NB4 (cell line): ENCODE results near the gene CD8B.

ENCODE experiments used
- DNase-seq: peaks from one replicate; pipeline ENCODE4 v3.0.0; 2010; ENCODE audit warnings: low read depth
- H3K4me3 ChIP-seq: one replicate; pipeline ENCODE4 v1.5.1; 2011; ENCODE audit warnings: mild to moderate bottlenecking, low read depth, low read length, moderate library complexity
- MAX ChIP-seq: IDR thresholded peaks from 2 replicates; pipeline ENCODE4 v1.6.1; 2011; ENCODE audit warnings: low read depth, low read length
- MYC ChIP-seq: IDR thresholded peaks from 2 replicates; pipeline ENCODE4 v1.6.1; 2011; ENCODE audit warnings: low read depth, low read length
- POLR2A ChIP-seq: IDR thresholded peaks from 2 replicates; pipeline ENCODE4 v1.6.1; 2011; ENCODE audit warnings: mild to moderate bottlenecking; ENCODE audit not compliant: insufficient read length; ENCODE audit errors: extremely low read depth
- TF ChIP-seq, protein P1 (sequence below): IDR thresholded peaks from one replicate; pipeline ENCODE4 v1.5.1; 2012; ENCODE audit warnings: low read depth, low read length

Gene CD8B

GRCh38 chr2:86788165-86788564, 73.5 kb downstream of the CD8B start:
- no peak for DNase-seq
- TF ChIP-seq, protein P1, sequence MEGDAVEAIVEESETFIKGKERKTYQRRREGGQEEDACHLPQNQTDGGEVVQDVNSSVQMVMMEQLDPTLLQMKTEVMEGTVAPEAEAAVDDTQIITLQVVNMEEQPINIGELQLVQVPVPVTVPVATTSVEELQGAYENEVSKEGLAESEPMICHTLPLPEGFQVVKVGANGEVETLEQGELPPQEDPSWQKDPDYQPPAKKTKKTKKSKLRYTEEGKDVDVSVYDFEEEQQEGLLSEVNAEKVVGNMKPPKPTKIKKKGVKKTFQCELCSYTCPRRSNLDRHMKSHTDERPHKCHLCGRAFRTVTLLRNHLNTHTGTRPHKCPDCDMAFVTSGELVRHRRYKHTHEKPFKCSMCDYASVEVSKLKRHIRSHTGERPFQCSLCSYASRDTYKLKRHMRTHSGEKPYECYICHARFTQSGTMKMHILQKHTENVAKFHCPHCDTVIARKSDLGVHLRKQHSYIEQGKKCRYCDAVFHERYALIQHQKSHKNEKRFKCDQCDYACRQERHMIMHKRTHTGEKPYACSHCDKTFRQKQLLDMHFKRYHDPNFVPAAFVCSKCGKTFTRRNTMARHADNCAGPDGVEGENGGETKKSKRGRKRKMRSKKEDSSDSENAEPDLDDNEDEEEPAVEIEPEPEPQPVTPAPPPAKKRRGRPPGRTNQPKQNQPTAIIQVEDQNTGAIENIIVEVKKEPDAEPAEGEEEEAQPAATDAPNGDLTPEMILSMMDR = no peak
- TF ChIP-seq POLR2A = no peak

GRCh38 chr2:86787736-86788135, 74.0 kb downstream of the CD8B start:
- H3K4me3 ChIP-seq = no peak overlapping the region
- no peak for TF ChIP-seq MYC
- no peak for TF ChIP-seq MAX
- TF ChIP-seq, protein P1 = no peak
- no peak for TF ChIP-seq POLR2A
- DNase-seq = peak; percentile 43

More at GRCh38 chr2:86788165-86788564, 73.5 kb downstream of the CD8B start:
- no peak overlapping the region for H3K4me3 ChIP-seq

- no peak overlapping the region for H3K4me3 ChIP-seq
- no peak for DNase-seq
- no peak for TF ChIP-seq MYC
These were observed 75.6 kb downstream of the CD8B start for GRCh38 chr2:86786001-86786536.

GRCh38 chr2:86785456-86785855, 76.2 kb downstream of the CD8B start:
- DNase-seq = no peak
- TF ChIP-seq MAX = no peak
- TF ChIP-seq, protein P1 = no peak
- TF ChIP-seq POLR2A = no peak
- no peak for TF ChIP-seq MYC
- no peak overlapping the region for H3K4me3 ChIP-seq

GRCh38 chr2:86783615-86784339, 77.9 kb downstream of the CD8B start:
- TF ChIP-seq MYC = no peak
- TF ChIP-seq POLR2A = no peak
- TF ChIP-seq, protein P1 = no peak
- no peak for TF ChIP-seq MAX
- H3K4me3 ChIP-seq = no peak overlapping the region
- DNase-seq = no peak

GRCh38 chr2:86782748-86783147, 78.9 kb downstream of the CD8B start:
- TF ChIP-seq, protein P1 = no peak
- TF ChIP-seq POLR2A = no peak
- TF ChIP-seq MAX = no peak
- TF ChIP-seq MYC = no peak
- H3K4me3 ChIP-seq = no peak overlapping the region
- no peak for DNase-seq
